GM19351 (cell line): ENCODE results near the gene GPR146.
"Not testable (repeated sequence)": the region's sequence is repeated elsewhere in the genome, so short reads cannot be mapped to it uniquely, and the experiment has no call there.

Source experiments
- ATAC-seq: cut with Tn5 transposase; IDR thresholded peaks from one replicate; pipeline ENCODE4 v1.9.1; 2021; ENCODE audit warnings: mild to moderate bottlenecking, moderate library complexity; ENCODE audit not compliant: unreplicated experiment

GPR146 gene

GRCh38 chr7:1024876-1025742, 19.2 kb upstream of the GPR146 start:
- no peak for ATAC-seq

- ATAC-seq, result no peak
These were observed 18.4 kb upstream of the GPR146 start for GRCh38 chr7:1025743-1026581.

GRCh38 chr7:1026721-1027161, 17.6 kb upstream of the GPR146 start:
- ATAC-seq, result no peak

GRCh38 chr7:1027242-1028043, 16.9 kb upstream of the GPR146 start:
- no peak for ATAC-seq

GRCh38 chr7:1028044-1028770, 16.1 kb upstream of the GPR146 start:
- peak; percentile 42 for ATAC-seq

- no peak for ATAC-seq
These were observed 15.3 kb upstream of the GPR146 start for GRCh38 chr7:1028775-1029636.

- no peak for ATAC-seq
These were observed 14.5 kb upstream of the GPR146 start for GRCh38 chr7:1029637-1030443.

- no peak for ATAC-seq
These were observed 13.8 kb upstream of the GPR146 start for GRCh38 chr7:1030444-1031070.

GRCh38 chr7:1031716-1032455, 12.5 kb upstream of the GPR146 start:
- ATAC-seq, result no peak

- ATAC-seq, result no peak
These were observed 11.7 kb upstream of the GPR146 start for GRCh38 chr7:1032536-1033181.

GRCh38 chr7:1033546-1034145, 10.7 kb upstream of the GPR146 start:
- ATAC-seq, result no peak

- not testable (repeated sequence) for ATAC-seq
These were observed 9.6 kb upstream of the GPR146 start for GRCh38 chr7:1034769-1035168.

- not testable (repeated sequence) for ATAC-seq
These were observed 8.0 kb upstream of the GPR146 start for GRCh38 chr7:1036164-1036928.

GRCh38 chr7:1040233-1040632, 4.1 kb upstream of the GPR146 start:
- not testable (repeated sequence) for ATAC-seq

- no peak for ATAC-seq
These were observed 3.6 kb upstream of the GPR146 start for GRCh38 chr7:1040790-1041189.
